Body of pancreas (tissue), 4 donors: Measurements from ENCODE around the gene PTPRN. TPM values are rescaled to one million over a fixed set of nuclear protein-coding genes. Genes with fewer than 3 reads are reported as not detected.
A peak's percentile ranks its signal among the peaks of the same experiment; 100 is the strongest.
"Not testable (repeated sequence)": the region's sequence is repeated elsewhere in the genome, so short reads cannot be mapped to it uniquely, and the experiment has no call there.

Experiments
- ATAC-seq: fragments of 150-250 bp; one replicate; pipeline ENCODE4 v1.9.1; 2016
- DNase-seq, 4 donors: peaks; one replicate each; pipeline ENCODE4 v3.0.0-alpha.2; 2019
- H3K27ac ChIP-seq, 4 donors: fragments of 200-600 bp; sonication (generic); 1 replicate in 3 of 4; 2 replicates in 1 of 4; pipeline versions ENCODE4 v1.5.1 to v1.6.1; 2016 to 2019; ENCODE audit warnings: mild to moderate bottlenecking in 1 of 4, mixed read lengths in 1 of 4, moderate library complexity in 1 of 4
- H3K27me3 ChIP-seq, 2 donors: fragments of 200-600 bp; sonication (generic); one replicate each; pipeline ENCODE4 v1.6.0; 2016; ENCODE audit warnings: mild to moderate bottlenecking in 1 of 2
- H3K36me3 ChIP-seq, 2 donors: fragments of 200-600 bp; sonication (generic); replicated peaks in 1 of 2; 2 replicates each; pipeline ENCODE4 v1.5.1; 2016; ENCODE audit warnings: low read depth in 2 of 2; ENCODE audit not compliant: insufficient read depth in 1 of 2
- H3K4me1 ChIP-seq: fragments of 200-600 bp; sonication (generic); one replicate; pipeline ENCODE4 v1.6.0; 2016
- H3K4me3 ChIP-seq, 2 donors: fragments of 200-600 bp; sonication (generic); 1 replicate in 1 of 2; 2 replicates in 1 of 2; pipeline ENCODE4 v1.5.1; 2016 to 2019
- H3K9me3 ChIP-seq, 3 donors: fragments of 200-600 bp; sonication (generic); 1 replicate in 2 of 3; 2 replicates in 1 of 3; pipeline ENCODE4 v1.5.1; 2016
- CTCF ChIP-seq, 7 experiments: fragments of 450-650 bp in 4 of 7; fragments of 200-600 bp in 3 of 7; sonication (generic) in 3 of 7; IDR thresholded peaks; one replicate each; pipeline ENCODE4 v1.5.1; 2016 to 2019; ENCODE audit warnings: antibody characterized with exemption in 7 of 7
- POLR2A ChIP-seq, 3 donors: fragments of 450-650 bp; IDR thresholded peaks; one replicate each; pipeline ENCODE4 v1.6.1; 2016; ENCODE audit warnings: antibody characterized with exemption in 3 of 3, mild to moderate bottlenecking in 2 of 3
- WGBS, 2 donors: methylation state at CpG; one replicate each; pipeline ENCODE4 v1.1.5; 2017; 5-methylcytosine and 5-hydroxymethylcytosine counted together
- intact Hi-C: fragments of 100-400 bp; cut with DNase I; formaldehyde crosslinking; loops from one replicate; pipeline ENCODE4 v1.15.1; 2023
- total RNA-seq, 2 donors: library from RNA; depleted of rRNA; stranded (reverse); fragments of >200 nt; gene quantifications; one replicate each; pipeline ENCODE4 v1.1.0, GENCODE V29; 2016

Gene PTPRN
- total RNA-seq, 2 donors from 2014 or later = 18.7 to 19.8 TPM

- H3K27ac ChIP-seq = no peak overlapping the region
- no peaks in the 10 kb centered on the region for H3K4me1 ChIP-seq
- WGBS, 2 donors = 52 to 63% methylated on average over 4 of the region's 4 CpGs
- no peak for ATAC-seq
- H3K9me3 ChIP-seq = no peaks in the 10 kb centered on the region
- H3K27me3 ChIP-seq = no peaks in the 10 kb centered on the region
- TF ChIP-seq CTCF (IDR thresholded peaks at IDR 0.05) = no peak
- intact Hi-C loops = no loop called here
- no peak overlapping the region for H3K4me3 ChIP-seq
- DNase-seq = no peak
- H3K36me3 ChIP-seq = no peaks in the 10 kb centered on the region
Observed at GRCh38 chr2:219323434-219323833, 14.2 kb upstream of the PTPRN start.

- peaks cover 0 to 5% of the 10 kb centered on the region in 2 donors for H3K27me3 ChIP-seq
- no peak for ATAC-seq
- H3K36me3 ChIP-seq = no peaks in the 10 kb centered on the region
- 83 to 87% methylated on average over 16 of the region's 16 CpGs for WGBS, 2 donors
- no peak for DNase-seq
- no peak overlapping the region for H3K4me3 ChIP-seq
- H3K4me1 ChIP-seq = no peaks in the 10 kb centered on the region
- TF ChIP-seq POLR2A (IDR thresholded peaks at IDR 0.05) (no peak), CTCF (IDR thresholded peaks at IDR 0.05) (no peak)
- no peaks in the 10 kb centered on the region for H3K9me3 ChIP-seq
- intact Hi-C loops = no loop called here
- no peak overlapping the region for H3K27ac ChIP-seq
Observed at GRCh38 chr2:219314804-219315468, 5.7 kb upstream of the PTPRN start.

- H3K36me3 ChIP-seq, DNase-seq, H3K9me3 ChIP-seq, intact Hi-C loops, H3K4me3 ChIP-seq, H3K27ac ChIP-seq, H3K4me1 ChIP-seq, ATAC-seq: not testable (repeated sequence)
- 85 to 95% methylated on average over 4 to 40 of the region's 49 CpGs for WGBS, 2 donors
- peaks cover 0 to 19% of the 10 kb centered on the region in 2 donors for H3K27me3 ChIP-seq
Observed at GRCh38 chr2:219312683-219313263, 3.6 kb upstream of the PTPRN start.

- intact Hi-C loops = no loop called here
- no peaks in the 10 kb centered on the region for H3K4me1 ChIP-seq
- no peaks in the 10 kb centered on the region for H3K9me3 ChIP-seq
- H3K36me3 ChIP-seq = no peaks in the 10 kb centered on the region
- WGBS, 2 donors = 4 to 5% methylated on average over 27 to 45 of the region's 45 CpGs
- ATAC-seq (peak; percentile 78), DNase-seq (peak; percentile 54 to 69 (median 65))
- no peak overlapping the region for H3K27ac ChIP-seq
- peaks cover 0 to 19% of the 10 kb centered on the region in 2 donors for H3K27me3 ChIP-seq
- TF ChIP-seq POLR2A (IDR thresholded peaks at IDR 0.05) (no peak), CTCF (IDR thresholded peaks at IDR 0.05) (no peak)
- H3K4me3 ChIP-seq = no peak overlapping the region
Observed at GRCh38 chr2:219308142-219309101, 779 bp downstream of the PTPRN start.

- no peaks in the 10 kb centered on the region for H3K36me3 ChIP-seq
- no peak overlapping the region for H3K27ac ChIP-seq
- H3K9me3 ChIP-seq = no peaks in the 10 kb centered on the region
- peaks cover 0 to 19% of the 10 kb centered on the region in 2 donors for H3K27me3 ChIP-seq
- intact Hi-C loops = no loop called here
- WGBS, 2 donors = 62 to 70% methylated on average over 1 of the region's 1 CpG
- ATAC-seq = no peak
- TF ChIP-seq CTCF (IDR thresholded peaks at IDR 0.05) (no peak), POLR2A (IDR thresholded peaks at IDR 0.05) (no peak)
- no peaks in the 10 kb centered on the region for H3K4me1 ChIP-seq
- no peak overlapping the region for H3K4me3 ChIP-seq
- no peak for DNase-seq
Observed at GRCh38 chr2:219306047-219306446, 3.2 kb downstream of the PTPRN start.
